ENCODE results near the gene NFIB. TPM values are rescaled to one million over a fixed set of nuclear protein-coding genes. Genes with fewer than 3 reads are reported as not detected.

The NFIB gene
- total RNA-seq, 1 experiment from 2014 or later, result 3.6 TPM

GRCh38 chr9:14216612-14217194 is 97.2 kb downstream of the NFIB start:
- H3K27me3 ChIP-seq (ENCODE audit: low read length), result no peaks in the 10 kb centered on the region
- no peak overlapping the region for H3K4me3 ChIP-seq (ENCODE audit: low read length)
- H3K4me2 ChIP-seq (ENCODE audit: low read depth, low read length, poor library complexity, severe bottlenecking), result no peak overlapping the region
- H3K27ac ChIP-seq (ENCODE audit: low read length), result no peak overlapping the region
- H3K36me3 ChIP-seq (ENCODE audit: insufficient read depth, low read length), result no peaks in the 10 kb centered on the region
- no peaks in the 10 kb centered on the region for H4K20me1 ChIP-seq (ENCODE audit: insufficient read depth, low read depth, low read length)
- no peaks in the 10 kb centered on the region for H3K79me2 ChIP-seq (ENCODE audit: low read length)
- no peak overlapping the region for H2AFZ ChIP-seq (ENCODE audit: low read length)
- no peak overlapping the region for H3K9ac ChIP-seq (ENCODE audit: low read length)
- DNase-seq, result no peak
- H3K9me3 ChIP-seq (ENCODE audit: low read length), result no peaks in the 10 kb centered on the region
- peaks cover 7% of the 10 kb centered on the region for H3K4me1 ChIP-seq (ENCODE audit: low read length)
- H3K9me2 ChIP-seq (replicated peaks; ENCODE audit: insufficient read depth, low read length), result no peaks in the 10 kb centered on the region

- DNase-seq, result no peak
- Histone ChIP-seq H3K36me3 (ENCODE audit: insufficient read depth, low read length) (no peaks in the 10 kb centered on the region), H3K27ac (ENCODE audit: low read length) (no peak overlapping the region), H2AFZ (ENCODE audit: low read length) (no peak overlapping the region), H3K4me3 (ENCODE audit: low read length) (no peak overlapping the region), H3K9me3 (ENCODE audit: low read length) (no peaks in the 10 kb centered on the region), H3K4me2 (ENCODE audit: low read depth, low read length, poor library complexity, severe bottlenecking) (no peak overlapping the region), H3K79me2 (ENCODE audit: low read length) (no peaks in the 10 kb centered on the region), H3K27me3 (ENCODE audit: low read length) (no peaks in the 10 kb centered on the region), H3K9ac (ENCODE audit: low read length) (no peak overlapping the region), H4K20me1 (ENCODE audit: insufficient read depth, low read depth, low read length) (no peaks in the 10 kb centered on the region), H3K9me2 (replicated peaks; ENCODE audit: insufficient read depth, low read length) (no peaks in the 10 kb centered on the region), H3K4me1 (ENCODE audit: low read length) (peaks cover 7% of the 10 kb centered on the region)
Observed at GRCh38 chr9:14215614-14216013, 98.3 kb downstream of the NFIB start.

- Histone ChIP-seq H3K4me1 (ENCODE audit: low read length) (peaks cover 7% of the 10 kb centered on the region), H3K9me2 (replicated peaks; ENCODE audit: insufficient read depth, low read length) (no peaks in the 10 kb centered on the region), H3K4me3 (ENCODE audit: low read length) (no peak overlapping the region), H2AFZ (ENCODE audit: low read length) (no peak overlapping the region), H3K9ac (ENCODE audit: low read length) (no peak overlapping the region), H3K27ac (ENCODE audit: low read length) (no peak overlapping the region), H4K20me1 (ENCODE audit: insufficient read depth, low read depth, low read length) (no peaks in the 10 kb centered on the region), H3K36me3 (ENCODE audit: insufficient read depth, low read length) (no peaks in the 10 kb centered on the region), H3K79me2 (ENCODE audit: low read length) (no peaks in the 10 kb centered on the region), H3K4me2 (ENCODE audit: low read depth, low read length, poor library complexity, severe bottlenecking) (no peak overlapping the region), H3K9me3 (ENCODE audit: low read length) (no peaks in the 10 kb centered on the region), H3K27me3 (ENCODE audit: low read length) (no peaks in the 10 kb centered on the region)
- no peak for DNase-seq
Observed at GRCh38 chr9:14214693-14215092, 99.2 kb downstream of the NFIB start.

GRCh38 chr9:14214065-14214684 is 99.8 kb downstream of the NFIB start:
- H3K4me3 ChIP-seq (ENCODE audit: low read length), result no peak overlapping the region
- peaks cover 7% of the 10 kb centered on the region for H3K4me1 ChIP-seq (ENCODE audit: low read length)
- H3K36me3 ChIP-seq (ENCODE audit: insufficient read depth, low read length), result no peaks in the 10 kb centered on the region
- no peaks in the 10 kb centered on the region for H3K27me3 ChIP-seq (ENCODE audit: low read length)
- no peaks in the 10 kb centered on the region for H3K79me2 ChIP-seq (ENCODE audit: low read length)
- H2AFZ ChIP-seq (ENCODE audit: low read length), result no peak overlapping the region
- H4K20me1 ChIP-seq (ENCODE audit: insufficient read depth, low read depth, low read length), result no peaks in the 10 kb centered on the region
- no peak overlapping the region for H3K27ac ChIP-seq (ENCODE audit: low read length)
- H3K9me3 ChIP-seq (ENCODE audit: low read length), result no peaks in the 10 kb centered on the region
- DNase-seq, result no peak
- H3K9me2 ChIP-seq (replicated peaks; ENCODE audit: insufficient read depth, low read length), result no peaks in the 10 kb centered on the region
- H3K9ac ChIP-seq (ENCODE audit: low read length), result no peak overlapping the region
- no peak overlapping the region for H3K4me2 ChIP-seq (ENCODE audit: low read depth, low read length, poor library complexity, severe bottlenecking)

GRCh38 chr9:14213504-14213903 is 100.4 kb downstream of the NFIB start:
- Histone ChIP-seq H3K27ac (ENCODE audit: low read length) (no peak overlapping the region), H3K4me1 (ENCODE audit: low read length) (peaks cover 7% of the 10 kb centered on the region), H3K27me3 (ENCODE audit: low read length) (no peaks in the 10 kb centered on the region), H3K9me2 (replicated peaks; ENCODE audit: insufficient read depth, low read length) (no peaks in the 10 kb centered on the region), H3K79me2 (ENCODE audit: low read length) (no peaks in the 10 kb centered on the region), H3K4me2 (ENCODE audit: low read depth, low read length, poor library complexity, severe bottlenecking) (no peak overlapping the region), H3K4me3 (ENCODE audit: low read length) (no peak overlapping the region), H3K36me3 (ENCODE audit: insufficient read depth, low read length) (no peaks in the 10 kb centered on the region), H4K20me1 (ENCODE audit: insufficient read depth, low read depth, low read length) (no peaks in the 10 kb centered on the region), H3K9ac (ENCODE audit: low read length) (no peak overlapping the region), H3K9me3 (ENCODE audit: low read length) (no peaks in the 10 kb centered on the region), H2AFZ (ENCODE audit: low read length) (no peak overlapping the region)
- DNase-seq, result no peak

- no peak overlapping the region for H3K4me3 ChIP-seq (ENCODE audit: low read length)
- no peaks in the 10 kb centered on the region for H3K79me2 ChIP-seq (ENCODE audit: low read length)
- no peak overlapping the region for H3K4me2 ChIP-seq (ENCODE audit: low read depth, low read length, poor library complexity, severe bottlenecking)
- H3K9me2 ChIP-seq (replicated peaks; ENCODE audit: insufficient read depth, low read length), result no peaks in the 10 kb centered on the region
- no peaks in the 10 kb centered on the region for H3K9me3 ChIP-seq (ENCODE audit: low read length)
- H4K20me1 ChIP-seq (ENCODE audit: insufficient read depth, low read depth, low read length), result no peaks in the 10 kb centered on the region
- no peak overlapping the region for H2AFZ ChIP-seq (ENCODE audit: low read length)
- H3K27ac ChIP-seq (ENCODE audit: low read length), result no peak overlapping the region
- H3K4me1 ChIP-seq (ENCODE audit: low read length), result peaks cover under 1% of the 10 kb centered on the region; the same call in 1 of the 2 replicates
- no peak overlapping the region for H3K9ac ChIP-seq (ENCODE audit: low read length)
- DNase-seq, result no peak
- H3K27me3 ChIP-seq (ENCODE audit: low read length), result no peaks in the 10 kb centered on the region
- no peaks in the 10 kb centered on the region for H3K36me3 ChIP-seq (ENCODE audit: insufficient read depth, low read length)
Observed at GRCh38 chr9:14212697-14213420, 101.1 kb downstream of the NFIB start.

GRCh38 chr9:14212077-14212476 is 101.9 kb downstream of the NFIB start:
- no peaks in the 10 kb centered on the region for H3K9me2 ChIP-seq (replicated peaks; ENCODE audit: insufficient read depth, low read length)
- H3K79me2 ChIP-seq (ENCODE audit: low read length), result no peaks in the 10 kb centered on the region
- no peak overlapping the region for H3K4me2 ChIP-seq (ENCODE audit: low read depth, low read length, poor library complexity, severe bottlenecking)
- H3K4me1 ChIP-seq (ENCODE audit: low read length), result no peaks in the 10 kb centered on the region
- no peak overlapping the region for H3K27ac ChIP-seq (ENCODE audit: low read length)
- H3K27me3 ChIP-seq (ENCODE audit: low read length), result no peaks in the 10 kb centered on the region
- no peaks in the 10 kb centered on the region for H3K9me3 ChIP-seq (ENCODE audit: low read length)
- no peak overlapping the region for H3K9ac ChIP-seq (ENCODE audit: low read length)
- H3K36me3 ChIP-seq (ENCODE audit: insufficient read depth, low read length), result no peaks in the 10 kb centered on the region
- no peak overlapping the region for H3K4me3 ChIP-seq (ENCODE audit: low read length)
- H4K20me1 ChIP-seq (ENCODE audit: insufficient read depth, low read depth, low read length), result no peaks in the 10 kb centered on the region
- DNase-seq, result no peak
- no peak overlapping the region for H2AFZ ChIP-seq (ENCODE audit: low read length)

GRCh38 chr9:14211564-14211963 is 102.4 kb downstream of the NFIB start:
- no peaks in the 10 kb centered on the region for H3K79me2 ChIP-seq (ENCODE audit: low read length)

More at GRCh38 chr9:14211564-14211963, 102.4 kb downstream of the NFIB start:
- Histone ChIP-seq H3K4me2 (ENCODE audit: low read depth, low read length, poor library complexity, severe bottlenecking) (no peak overlapping the region), H3K27ac (ENCODE audit: low read length) (no peak overlapping the region), H3K9me3 (ENCODE audit: low read length) (no peaks in the 10 kb centered on the region), H2AFZ (ENCODE audit: low read length) (no peak overlapping the region), H3K36me3 (ENCODE audit: insufficient read depth, low read length) (no peaks in the 10 kb centered on the region), H3K4me1 (ENCODE audit: low read length) (no peaks in the 10 kb centered on the region), H3K4me3 (ENCODE audit: low read length) (no peak overlapping the region), H3K9ac (ENCODE audit: low read length) (no peak overlapping the region), H4K20me1 (ENCODE audit: insufficient read depth, low read depth, low read length) (no peaks in the 10 kb centered on the region), H3K9me2 (replicated peaks; ENCODE audit: insufficient read depth, low read length) (no peaks in the 10 kb centered on the region), H3K27me3 (ENCODE audit: low read length) (no peaks in the 10 kb centered on the region)
- no peak for DNase-seq
